Measurements from ENCODE around the gene NDST1.

GRCh38 chr5:150556859-150557508 is 49.1 kb downstream of the NDST1 start:
- no peak for TF ChIP-seq HOXB5 (CRISPR knock-in tag; IDR thresholded peaks at IDR 0.05)
- no peak for TF ChIP-seq CHD2 (IDR thresholded peaks at IDR 0.05; ENCODE audit: low read length, partially characterized antibody)
- no peak for TF ChIP-seq POLR2A (IDR thresholded peaks at IDR 0.05; ENCODE audit: low read length)
- TF ChIP-seq ESRRA (IDR thresholded peaks at IDR 0.05; ENCODE audit: borderline replicate concordance, low read length), result no peak
- no peak for TF ChIP-seq POLR2AphosphoS2 (conservative IDR thresholded peaks at IDR 0.05; ENCODE audit: low read length)
- TF ChIP-seq EHMT2 (IDR thresholded peaks at IDR 0.05; ENCODE audit: low read depth), result no peak
- TF ChIP-seq SREBF2 (IDR thresholded peaks at IDR 0.05), result no peak
- no peak for TF ChIP-seq USF2 (IDR thresholded peaks at IDR 0.05)
- no peak for TF ChIP-seq HDAC2 (IDR thresholded peaks at IDR 0.05)
- no peak for TF ChIP-seq KDM1A (IDR thresholded peaks at IDR 0.05; ENCODE audit: low read depth)
- TF ChIP-seq CEBPB (IDR thresholded peaks at IDR 0.05), result no peak
- no peak for TF ChIP-seq NR3C1 (IDR thresholded peaks at IDR 0.05)
- no peak for TF ChIP-seq MAX (IDR thresholded peaks at IDR 0.05)
- no peak for TF ChIP-seq PBX3 (IDR thresholded peaks at IDR 0.05)
